Measurements from ENCODE around the gene TUBG2.

Gene TUBG2

GRCh38 chr17:42677921-42678781 is 19.1 kb downstream of the TUBG2 start:
- peak; percentile 55 to 84 for DNase-seq

GRCh38 chr17:42678951-42679491 is 19.9 kb downstream of the TUBG2 start:
- peak; percentile 22 to 35 for DNase-seq

GRCh38 chr17:42679492-42680330 is 20.6 kb downstream of the TUBG2 start:
- peak; percentile 39 to 58 for DNase-seq

- no peak for DNase-seq
These were observed 21.3 kb downstream of the TUBG2 start for GRCh38 chr17:42680331-42680808.

GRCh38 chr17:42681976-42682721 is 23.1 kb downstream of the TUBG2 start, which contains the start of gene CNTNAP1:
TSS of gene CNTNAP1 (plus strand) at chr17:42682531. CDS start at chr17:42682830, 299 bp downstream.
- peak in 1 of 2 experiments; percentile 47 for DNase-seq

GRCh38 chr17:42682722-42683403 is 23.8 kb downstream of the TUBG2 start:
- no peak for DNase-seq

GRCh38 chr17:42683407-42684034 is 24.4 kb downstream of the TUBG2 start:
- DNase-seq: no peak

- no peak for DNase-seq
These were observed 26.0 kb downstream of the TUBG2 start for GRCh38 chr17:42684929-42685556.

GRCh38 chr17:42685831-42686230 is 26.7 kb downstream of the TUBG2 start:
- no peak for DNase-seq

GRCh38 chr17:42686520-42687128 is 27.5 kb downstream of the TUBG2 start:
- no peak for DNase-seq

GRCh38 chr17:42687707-42688320 is 28.7 kb downstream of the TUBG2 start:
- DNase-seq: no peak

GRCh38 chr17:42690596-42690995 is 31.5 kb downstream of the TUBG2 start:
- DNase-seq: no peak

GRCh38 chr17:42691021-42691545 is 32.0 kb downstream of the TUBG2 start:
- DNase-seq: no peak

GRCh38 chr17:42692489-42692888 is 33.4 kb downstream of the TUBG2 start:
- DNase-seq: no peak

- DNase-seq: no peak
These were observed 35.4 kb downstream of the TUBG2 start for GRCh38 chr17:42694524-42694923.

GRCh38 chr17:42695500-42695899 is 36.4 kb downstream of the TUBG2 start:
- no peak for DNase-seq

GRCh38 chr17:42697108-42697811 is 38.2 kb downstream of the TUBG2 start:
- DNase-seq: no peak

GRCh38 chr17:42698736-42699414 is 39.8 kb downstream of the TUBG2 start:
- peak in 1 of 2 experiments; percentile 24 for DNase-seq

GRCh38 chr17:42699415-42699740 is 40.3 kb downstream of the TUBG2 start:
- DNase-seq: no peak
